Right lobe of liver (tissue), 6 donors: ENCODE results near the gene CCDC28B. TPM values are rescaled to one million over a fixed set of nuclear protein-coding genes. Genes with fewer than 3 reads are reported as not detected.

Experiments used
- ATAC-seq, 4 donors: fragments of 200-7000 bp; cut with Tn5 transposase; one replicate each; pipeline ENCODE4 v1.9.1; 2020; ENCODE audit warnings: mild to moderate bottlenecking in 4 of 4, moderate library complexity in 4 of 4
- DNase-seq, 3 donors: peaks; one replicate each; pipeline ENCODE4 v3.0.0-alpha.2; 2020
- H3K27ac ChIP-seq, 3 donors: fragments of 200-600 bp; one replicate each; pipeline ENCODE4 v1.8.0; 2022
- H3K27me3 ChIP-seq, 2 donors: fragments of 200-600 bp; one replicate each; pipeline ENCODE4 v1.8.0; 2022
- H3K36me3 ChIP-seq, 4 donors: fragments of 200-600 bp; sonication (generic) in 1 of 4; one replicate each; pipeline versions ENCODE4 v1.5.1 to v1.8.0; 2017 to 2022; ENCODE audit warnings: control low read depth in 1 of 4
- H3K4me1 ChIP-seq, 4 donors: fragments of 200-600 bp; sonication (generic) in 1 of 4; one replicate each; pipeline versions ENCODE4 v1.5.1 to v1.8.0; 2017 to 2022; ENCODE audit warnings: control low read depth in 1 of 4
- H3K4me3 ChIP-seq, 3 donors: fragments of 200-600 bp; one replicate each; pipeline ENCODE4 v1.8.0; 2022
- H3K9me3 ChIP-seq, 4 donors: fragments of 200-600 bp; sonication (generic) in 1 of 4; one replicate each; pipeline versions ENCODE4 v1.5.1 to v1.8.0; 2017 to 2022; ENCODE audit warnings: control low read depth in 1 of 4
- CTCF ChIP-seq, 4 donors: fragments of 200-600 bp in 3 of 4; fragments of 450-650 bp in 1 of 4; IDR thresholded peaks; one replicate each; pipeline versions ENCODE4 v1.5.1 to v1.8.0; 2016 to 2022; ENCODE audit warnings: antibody characterized with exemption in 4 of 4, mild to moderate bottlenecking in 2 of 4
- POLR2A ChIP-seq: fragments of 450-650 bp; IDR thresholded peaks from one replicate; pipeline ENCODE4 v1.6.1; 2017; ENCODE audit warnings: antibody characterized with exemption, mild to moderate bottlenecking
- WGBS: methylation state at CpG from one replicate; pipeline ENCODE4 v1.1.6; 2018; ENCODE audit warnings: low coverage, low lambda C conversion rate; ENCODE audit not compliant: insufficient coverage; ENCODE audit errors: missing lambda C conversion rate; 5-methylcytosine and 5-hydroxymethylcytosine counted together
- intact Hi-C, 2 donors: fragments of 100-400 bp; cut with DNase I; formaldehyde crosslinking; loops; one replicate each; pipeline versions ENCODE4 v1.11.2 to v1.14.1; 2022
- total RNA-seq, 6 experiments: library from RNA; depleted of rRNA in 2 of 6; stranded (reverse); fragments of >200 nt in 2 of 6; fragmentation: NEBNext Ultra II Directional in 3 of 6; extraction: Animal tissue kit (Norgen Biotek cat#: 25700) in 3 of 6; gene quantifications; one replicate each; pipeline versions ENCODE4 v1.1.0 to v1.2.4, GENCODE V29; 2016 to 2023
- donor health status: DM: no; HTN: yes; CAD: no.
- donor health status: DM: no; HTN: no; CAD: no.
- donor health status: DM: no; HTN: no; CAD: no.
- donor health status: DM: no; HTN: yes; CAD: no.
- donor health status: DM: no; HTN: yes; CAD: no.

Gene CCDC28B
- total RNA-seq, 6 experiments from 2014 or later = 0.56 to 1.3 (median 0.68) TPM

GRCh38 chr1:32205401-32206370, 5.3 kb downstream of the CCDC28B start, which contains the start of gene IQCC:
TSS of gene IQCC (plus strand) at chr1:32205671. CDS start at chr1:32205682, 11 bp downstream.
- H3K27me3 ChIP-seq = no peaks in the 10 kb centered on the region
- peaks cover 0 to 8% (median 1%) of the 10 kb centered on the region in 4 donors for H3K4me1 ChIP-seq
- WGBS = 1% methylated on average over 15 of the region's 77 CpGs
- H3K27ac ChIP-seq = no peak within 1 kb of the TSS
- H3K36me3 ChIP-seq = no peaks in the 10 kb centered on the region
- no peaks in the 10 kb centered on the region for H3K9me3 ChIP-seq
- H3K4me3 ChIP-seq = peak within 1 kb of the TSS; percentile 55 to 71 (median 62)
- intact Hi-C loops = no loop called here
- TF ChIP-seq POLR2A (peak; percentile 41), CTCF (IDR thresholded peaks at IDR 0.05) (no peak)
- DNase-seq = peak; percentile 89 to 91 (median 90)
- peak; percentile 88 to 93 (median 91) for ATAC-seq

GRCh38 chr1:32208469-32208868, 8.1 kb downstream of the CCDC28B start:
- DNase-seq (no peak), ATAC-seq (no peak)
- no peak overlapping the region for H3K4me3 ChIP-seq
- intact Hi-C loops = no loop called here
- H3K27ac ChIP-seq = no peak overlapping the region
- no peak for TF ChIP-seq CTCF (IDR thresholded peaks at IDR 0.05)
- no peak for TF ChIP-seq POLR2A
- no peaks in the 10 kb centered on the region for H3K27me3 ChIP-seq
- no peaks in the 10 kb centered on the region for H3K36me3 ChIP-seq
- WGBS = 73% methylated on average over 5 of the region's 6 CpGs
- peaks cover 0 to 4% (median under 1%) of the 10 kb centered on the region in 4 donors for H3K4me1 ChIP-seq
- no peaks in the 10 kb centered on the region for H3K9me3 ChIP-seq

- no peaks in the 10 kb centered on the region for H3K27me3 ChIP-seq
- peak in 2 of 4 donors; percentile 11 to 27 for ATAC-seq
- WGBS = 100% methylated on average over 2 of the region's 5 CpGs
- H3K27ac ChIP-seq = no peak within 1 kb of the TSS
- intact Hi-C loops = no loop called here
- H3K9me3 ChIP-seq = no peaks in the 10 kb centered on the region
- H3K36me3 ChIP-seq = no peaks in the 10 kb centered on the region
- H3K4me3 ChIP-seq = no peak within 1 kb of the TSS
- TF ChIP-seq POLR2A (no peak), CTCF (IDR thresholded peaks at IDR 0.05) (no peak)
- H3K4me1 ChIP-seq = peaks cover 0 to 4% (median under 1%) of the 10 kb centered on the region in 4 donors
- DNase-seq = peak in 1 of 3 donors; percentile 64
Observed at GRCh38 chr1:32208891-32209328, 8.5 kb downstream of the CCDC28B start, which contains the start of gene DCDC2B. TSS of gene DCDC2B (plus strand) at chr1:32209089. CDS start at chr1:32209094, 5 bp downstream.

GRCh38 chr1:32215629-32216480, 15.5 kb downstream of the CCDC28B start:
- Histone ChIP-seq H3K27me3 (no peaks in the 10 kb centered on the region), H3K36me3 (peaks cover 0 to 6% (median 0%) of the 10 kb centered on the region in 4 donors), H3K4me1 (peaks cover 0 to under 1% (median 0%) of the 10 kb centered on the region in 4 donors), H3K9me3 (no peaks in the 10 kb centered on the region), H3K4me3 (no peak overlapping the region), H3K27ac (peak overlapping the region in 1 of 3 donors; percentile 9)
- ATAC-seq = peak; percentile 89 to 96 (median 94)
- intact Hi-C loops = loop anchor here in 1 of 2 donors (10.0 kb wide), 1 partner anchor 149 kb away; the partner anchor contains the start of genes FAM229A and TSSK3
- WGBS = 65% methylated on average over 6 of the region's 10 CpGs
- DNase-seq = peak in 2 of 3 donors; percentile 67 to 69
- TF ChIP-seq CTCF (IDR thresholded peaks at IDR 0.05) (peak; percentile 73 to 87 (median 84)), POLR2A (no peak)
